GM12878 (cell line): ENCODE measurements around the gene HMOX2.

ENCODE experiments used
- CREM ChIP-seq: IDR thresholded peaks from 2 replicates; pipeline ENCODE4 v1.6.1; 2014; ENCODE audit warnings: antibody characterized with exemption, low read depth
- CTCF ChIP-seq, 3 experiments: IDR thresholded peaks in 2 of 3; conservative IDR thresholded peaks in 1 of 3; 2 replicates each; pipeline ENCODE4 v1.5.1; 2011; ENCODE audit warnings: low read depth in 3 of 3, low read length in 3 of 3, mild to moderate bottlenecking in 3 of 3, control low read depth in 2 of 3, moderate library complexity in 2 of 3, inconsistent platforms in 1 of 3, mixed read lengths in 1 of 3; ENCODE audit not compliant: control insufficient read depth in 2 of 3, insufficient read depth in 1 of 3; ENCODE audit errors: extremely low read depth in 1 of 3
- EP300 ChIP-seq, 2 experiments: fragments of 150-350 bp in 1 of 2; IDR thresholded peaks; 2 replicates each; pipeline ENCODE4 v1.6.1; 2011 to 2012; ENCODE audit warnings: low read depth in 2 of 2, low read length in 2 of 2, borderline replicate concordance in 1 of 2, improper control_type of control experiment in 1 of 2, inconsistent platforms in 1 of 2; ENCODE audit not compliant: control insufficient read depth in 1 of 2
- KDM1A ChIP-seq: fragments of 200-600 bp; sonication (generic); IDR thresholded peaks from 2 replicates; pipeline ENCODE4 v1.6.1; 2016; ENCODE audit warnings: borderline replicate concordance
- KLF5 ChIP-seq: fragments of 450-650 bp; IDR thresholded peaks from 2 replicates; pipeline ENCODE4 v1.6.1; 2014; ENCODE audit warnings: mild to moderate bottlenecking; ENCODE audit not compliant: partially characterized antibody
- POLR2A ChIP-seq: IDR thresholded peaks from 2 replicates; pipeline ENCODE4 v1.6.1; 2011; ENCODE audit warnings: low read depth, mild to moderate bottlenecking, low read length
- POLR2AphosphoS2 ChIP-seq: IDR thresholded peaks from 2 replicates; pipeline ENCODE4 v1.6.1; 2011; ENCODE audit warnings: low read depth, mild to moderate bottlenecking, low read length, improper control_type of control experiment, moderate library complexity
- RFX5 ChIP-seq: IDR thresholded peaks from 2 replicates; pipeline ENCODE4 v1.6.1; 2011; ENCODE audit warnings: low read depth, low read length, improper control_type of control experiment
- SMAD1 ChIP-seq: fragments of 450-650 bp; IDR thresholded peaks from 2 replicates; pipeline ENCODE4 v1.6.1; 2018; ENCODE audit warnings: mild to moderate bottlenecking, low read depth; ENCODE audit not compliant: partially characterized antibody
- SREBF2 ChIP-seq: IDR thresholded peaks from 2 replicates; pipeline ENCODE4 v1.6.1; 2012; ENCODE audit warnings: mild to moderate bottlenecking, low read length
- SUZ12 ChIP-seq: fragments of 200-600 bp; sonication (generic); IDR thresholded peaks from one replicate; pipeline ENCODE4 v1.6.1; 2018; ENCODE audit warnings: antibody characterized with exemption, mild to moderate bottlenecking; ENCODE audit not compliant: unreplicated experiment
- ZBTB33 ChIP-seq: fragments of 450-650 bp; IDR thresholded peaks from 2 replicates; pipeline ENCODE4 v1.6.1; 2017; ENCODE audit warnings: mild to moderate bottlenecking
- ZNF687 ChIP-seq: fragments of 450-650 bp; IDR thresholded peaks from 2 replicates; pipeline ENCODE4 v1.6.1; 2017; ENCODE audit warnings: mild to moderate bottlenecking, moderate library complexity
- TF ChIP-seq, protein P1 (sequence below): IDR thresholded peaks from 2 replicates; pipeline ENCODE4 v1.6.1; 2011; ENCODE audit warnings: mild to moderate bottlenecking, low read depth, low read length, moderate library complexity; ENCODE audit not compliant: insufficient replicate concordance

GRCh38 chr16:4544473-4544872, 68.3 kb downstream of the HMOX2 start:
- TF ChIP-seq SUZ12: no peak
- no peak for TF ChIP-seq KDM1A
- no peak for TF ChIP-seq ZNF687
- no peak for TF ChIP-seq EP300 (IDR thresholded peaks at IDR 0.05; ENCODE audit: borderline replicate concordance in 1 of 2, control insufficient read depth in 1 of 2, low read depth in 2 of 2, low read length in 2 of 2)
- TF ChIP-seq ZBTB33: no peak
- no peak for TF ChIP-seq RFX5
- TF ChIP-seq KLF5: no peak
- TF ChIP-seq CTCF (IDR thresholded peaks at IDR 0.05 in 2 of 3, conservative IDR thresholded peaks at IDR 0.05 in 1 of 3; ENCODE audit: control insufficient read depth in 2 of 3, extremely low read depth in 1 of 3, insufficient read depth in 1 of 3, low read depth in 3 of 3, low read length in 3 of 3): no peak
- TF ChIP-seq SREBF2: no peak
- TF ChIP-seq, protein P1, sequence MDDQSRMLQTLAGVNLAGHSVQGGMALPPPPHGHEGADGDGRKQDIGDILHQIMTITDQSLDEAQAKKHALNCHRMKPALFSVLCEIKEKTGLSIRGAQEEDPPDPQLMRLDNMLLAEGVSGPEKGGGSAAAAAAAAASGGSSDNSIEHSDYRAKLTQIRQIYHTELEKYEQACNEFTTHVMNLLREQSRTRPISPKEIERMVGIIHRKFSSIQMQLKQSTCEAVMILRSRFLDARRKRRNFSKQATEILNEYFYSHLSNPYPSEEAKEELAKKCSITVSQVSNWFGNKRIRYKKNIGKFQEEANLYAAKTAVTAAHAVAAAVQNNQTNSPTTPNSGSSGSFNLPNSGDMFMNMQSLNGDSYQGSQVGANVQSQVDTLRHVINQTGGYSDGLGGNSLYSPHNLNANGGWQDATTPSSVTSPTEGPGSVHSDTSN: no peak
- TF ChIP-seq POLR2A: no peak
- no peak for TF ChIP-seq CREM
- TF ChIP-seq POLR2AphosphoS2: no peak
- no peak for TF ChIP-seq SMAD1
